ENCODE results near the gene PYGM.

DNA sequence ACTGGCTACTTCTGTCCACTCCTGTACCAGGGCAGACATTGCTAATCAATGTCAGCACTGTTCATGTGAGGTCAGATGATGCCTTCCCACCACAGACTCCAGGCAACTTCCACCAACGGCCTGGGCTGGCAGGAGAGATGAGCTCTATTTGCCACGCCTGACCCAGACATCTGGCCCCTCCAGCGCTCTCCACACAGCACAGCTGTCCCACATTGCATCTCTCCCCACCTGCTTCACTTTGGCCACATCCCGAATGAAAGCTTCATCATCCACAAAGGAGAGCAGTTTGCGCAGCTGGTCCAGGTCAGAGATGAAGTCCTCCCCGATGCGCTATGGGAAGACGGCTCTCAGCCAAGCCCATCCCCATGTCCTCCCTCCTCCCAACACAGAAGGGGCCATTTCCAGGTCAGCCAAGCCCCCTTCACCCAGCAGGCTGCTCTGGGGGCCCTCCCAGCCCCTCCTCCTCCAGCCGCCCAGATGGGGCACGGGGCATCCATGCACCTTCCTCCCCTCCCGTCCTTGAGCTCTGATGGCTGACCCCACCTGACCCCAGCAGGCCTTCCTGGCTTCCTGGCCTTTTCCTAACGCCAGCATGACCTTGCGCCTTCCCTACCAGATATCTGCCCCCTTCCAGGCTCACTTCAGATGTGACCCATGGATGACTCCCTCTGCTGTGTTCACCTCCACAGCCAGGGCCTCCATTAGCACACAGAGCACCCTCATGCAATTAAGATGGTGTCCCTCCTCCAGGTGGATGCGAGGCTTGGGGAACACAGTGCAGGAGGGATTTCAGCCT, 7.4 kb downstream of the PYGM start:
- TF ChIP-seq POLR2A (IDR thresholded peaks at IDR 0.05; ENCODE audit: borderline replicate concordance, extremely low read depth, insufficient read depth, insufficient read length), result no peak
- no peak for TF ChIP-seq FOSL1 (IDR thresholded peaks at IDR 0.05; ENCODE audit: low read depth)
- TF ChIP-seq CTCF (IDR thresholded peaks at IDR 0.05 in 2 of 3, conservative IDR thresholded peaks at IDR 0.05 in 1 of 3; ENCODE audit: borderline replicate concordance in 1 of 3, insufficient read depth in 1 of 3, low read depth in 2 of 3, low read length in 2 of 3), result no peak
- no peak for TF ChIP-seq REST (IDR thresholded peaks at IDR 0.05; ENCODE audit: low read depth)
- TF ChIP-seq SIN3A (IDR thresholded peaks at IDR 0.05; ENCODE audit: low read depth), result no peak
- TF ChIP-seq, protein P1, sequence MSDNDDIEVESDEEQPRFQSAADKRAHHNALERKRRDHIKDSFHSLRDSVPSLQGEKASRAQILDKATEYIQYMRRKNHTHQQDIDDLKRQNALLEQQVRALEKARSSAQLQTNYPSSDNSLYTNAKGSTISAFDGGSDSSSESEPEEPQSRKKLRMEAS (IDR thresholded peaks at IDR 0.05), result no peak
- TF ChIP-seq POLR2AphosphoS5 (IDR thresholded peaks at IDR 0.05; ENCODE audit: low read depth, low read length), result no peak
- TF ChIP-seq ZNF274 (IDR thresholded peaks at IDR 0.05; ENCODE audit: low read depth, low read length), result no peak
- TF ChIP-seq EZH2phosphoT487 (IDR thresholded peaks at IDR 0.05; ENCODE audit: borderline replicate concordance), result no peak
- no peak for TF ChIP-seq EZH2 (IDR thresholded peaks at IDR 0.05)
- TF ChIP-seq ATF3 (IDR thresholded peaks at IDR 0.05), result no peak
- no peak for TF ChIP-seq YY1 (IDR thresholded peaks at IDR 0.05; ENCODE audit: extremely low read depth, insufficient replicate concordance, low read depth, low read length)

All from HCT116 (cell line).